ENCODE measurements around the gene SCTR. TPM values are rescaled to one million over a fixed set of nuclear protein-coding genes. Genes with fewer than 3 reads are reported as not detected.

SCTR gene
- total RNA-seq, 1 donor from 2014 or later, result 0.43 TPM

- intact Hi-C loops (cut with DNase I), result no loop called here
- DNase-seq (peak; percentile 51), ATAC-seq (ENCODE audit: poor library complexity) (peak; percentile 3)
Measured at GRCh38 chr2:119480718-119481142, 43.6 kb downstream of the SCTR start.

GRCh38 chr2:119480184-119480583 lies 44.1 kb downstream of the SCTR start:
- intact Hi-C loops (cut with DNase I), result no loop called here
- no peak for DNase-seq
- no peak for ATAC-seq (ENCODE audit: poor library complexity)

- DNase-seq, result no peak
- ATAC-seq (ENCODE audit: poor library complexity), result no peak
- intact Hi-C loops (cut with DNase I), result no loop called here
Measured at GRCh38 chr2:119478978-119479295, 45.3 kb downstream of the SCTR start.

DNA sequence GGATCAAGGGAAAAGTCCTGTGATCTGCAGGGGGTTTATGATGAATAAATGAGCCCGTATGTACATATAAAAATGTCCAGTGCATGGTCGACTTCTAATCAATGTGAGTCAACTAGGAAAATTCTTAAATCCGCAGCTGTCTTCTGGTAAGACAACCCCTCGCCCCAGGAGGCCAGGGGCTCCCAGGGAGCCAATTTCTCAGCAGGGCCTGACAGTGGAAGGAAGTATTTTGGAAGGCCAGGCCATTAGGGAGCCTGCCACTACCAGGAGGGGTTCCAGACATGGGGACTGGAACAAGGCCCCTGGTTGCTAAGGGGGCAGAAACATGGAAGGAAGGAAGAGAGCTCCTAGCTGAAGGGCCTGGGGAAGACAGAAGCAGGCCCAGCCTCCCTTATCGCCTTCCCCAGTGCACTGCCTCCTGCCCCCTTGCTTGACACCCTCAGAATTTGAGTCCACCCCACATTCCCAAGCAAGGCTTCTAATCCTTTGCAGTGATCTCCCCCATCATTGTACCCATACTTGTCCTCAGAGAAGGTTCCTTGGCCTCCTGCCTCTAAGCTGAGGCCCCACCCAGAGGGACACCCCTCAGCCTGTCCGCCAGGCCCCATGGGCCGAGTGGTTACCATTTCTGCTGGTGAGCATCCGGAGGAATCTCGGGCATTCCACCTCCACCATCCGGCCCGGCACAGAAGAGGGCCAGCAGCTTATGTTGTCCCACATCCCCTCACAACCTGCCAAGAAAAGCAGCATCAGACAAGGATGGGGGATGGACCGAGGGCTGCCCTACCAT lies 45.9 kb downstream of the SCTR start:
- DNase-seq (no peak), ATAC-seq (ENCODE audit: poor library complexity) (no peak)
- intact Hi-C loops (cut with DNase I), result no loop called here

GRCh38 chr2:119477113-119477505 lies 47.2 kb downstream of the SCTR start:
- DNase-seq (no peak), ATAC-seq (ENCODE audit: poor library complexity) (no peak)
- intact Hi-C loops (cut with DNase I), result no loop called here

GRCh38 chr2:119476301-119477112 lies 47.8 kb downstream of the SCTR start:
- peak; percentile 74 for ATAC-seq (ENCODE audit: poor library complexity)
- intact Hi-C loops (cut with DNase I), result no loop called here
- peak; percentile 66 for DNase-seq

GRCh38 chr2:119475857-119476244 lies 48.4 kb downstream of the SCTR start:
- no peak for ATAC-seq (ENCODE audit: poor library complexity)

DNA sequence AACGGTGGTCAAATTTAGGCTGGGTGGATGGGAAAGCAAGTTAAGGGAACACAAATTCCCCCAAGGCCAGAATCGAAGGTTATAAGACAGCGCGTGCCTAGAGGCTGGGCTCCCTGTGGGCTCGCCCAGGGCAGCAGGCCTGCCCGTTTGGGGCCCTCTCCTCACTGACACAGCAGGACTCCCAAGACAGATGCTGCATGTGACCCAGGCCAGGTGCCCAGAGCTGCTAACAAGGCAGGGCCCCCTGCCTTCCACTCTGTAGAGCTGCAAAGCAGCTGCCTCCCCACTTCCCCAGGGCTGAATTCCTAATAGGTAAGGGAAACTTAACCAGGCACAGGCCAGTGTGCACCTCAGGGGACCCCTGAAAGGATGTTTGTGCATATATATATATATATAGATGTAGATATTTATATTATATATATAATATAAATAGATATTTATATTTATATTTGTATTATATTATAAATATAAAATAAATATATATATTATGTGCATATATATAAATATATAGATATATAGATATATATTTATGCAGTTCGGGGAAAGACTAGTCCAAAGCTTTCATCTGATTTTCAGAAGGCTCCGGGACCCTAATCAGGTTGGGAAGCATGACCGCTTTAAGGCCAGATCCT lies 48.9 kb downstream of the SCTR start:
- ATAC-seq (ENCODE audit: poor library complexity), result peak; percentile 66
- intact Hi-C loops (cut with DNase I), result loop anchor here (2.0 kb wide), 1 partner anchor 67 kb away; no protein-coding TSS in a partner anchor
- peak; percentile 67 for DNase-seq

More at GRCh38 chr2:119475857-119476244, 48.4 kb downstream of the SCTR start:
- DNase-seq, result no peak
- intact Hi-C loops (cut with DNase I), result loop anchor here (2.0 kb wide), 1 partner anchor 67 kb away; no protein-coding TSS in a partner anchor

GRCh38 chr2:119474371-119475224 lies 49.7 kb downstream of the SCTR start:
- DNase-seq, result no peak
- ATAC-seq (ENCODE audit: poor library complexity), result peak; percentile 76
- intact Hi-C loops (cut with DNase I), result loop anchor here (2.0 kb wide), 1 partner anchor 66 kb away; no protein-coding TSS in a partner anchor

- no peak for DNase-seq
- intact Hi-C loops (cut with DNase I), result loop anchor here (2.0 kb wide), 1 partner anchor 65 kb away; no protein-coding TSS in a partner anchor
- ATAC-seq (ENCODE audit: poor library complexity), result no peak
Measured at GRCh38 chr2:119473621-119474370, 50.5 kb downstream of the SCTR start.

DNA sequence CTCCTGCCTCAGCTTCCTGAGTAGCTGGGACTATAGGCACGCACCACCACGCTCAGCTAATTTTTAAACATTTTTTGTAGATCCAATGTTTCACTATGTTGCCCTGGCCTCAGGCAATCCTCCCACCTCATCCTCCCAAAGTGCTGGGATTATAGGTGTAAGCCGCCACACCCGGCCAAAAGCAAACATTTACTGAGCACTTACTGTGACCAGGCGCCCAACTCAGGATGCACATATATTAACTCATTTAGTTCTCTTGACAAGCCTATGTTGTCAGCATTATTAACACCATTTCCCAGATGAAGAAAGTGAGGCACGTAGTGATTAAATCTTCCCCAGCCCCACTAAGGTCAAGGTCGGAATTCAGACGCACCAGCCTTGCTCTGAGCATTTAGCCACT lies 51.5 kb downstream of the SCTR start:
- no peak for DNase-seq
- no peak for ATAC-seq (ENCODE audit: poor library complexity)
- intact Hi-C loops (cut with DNase I), result no loop called here

DNA sequence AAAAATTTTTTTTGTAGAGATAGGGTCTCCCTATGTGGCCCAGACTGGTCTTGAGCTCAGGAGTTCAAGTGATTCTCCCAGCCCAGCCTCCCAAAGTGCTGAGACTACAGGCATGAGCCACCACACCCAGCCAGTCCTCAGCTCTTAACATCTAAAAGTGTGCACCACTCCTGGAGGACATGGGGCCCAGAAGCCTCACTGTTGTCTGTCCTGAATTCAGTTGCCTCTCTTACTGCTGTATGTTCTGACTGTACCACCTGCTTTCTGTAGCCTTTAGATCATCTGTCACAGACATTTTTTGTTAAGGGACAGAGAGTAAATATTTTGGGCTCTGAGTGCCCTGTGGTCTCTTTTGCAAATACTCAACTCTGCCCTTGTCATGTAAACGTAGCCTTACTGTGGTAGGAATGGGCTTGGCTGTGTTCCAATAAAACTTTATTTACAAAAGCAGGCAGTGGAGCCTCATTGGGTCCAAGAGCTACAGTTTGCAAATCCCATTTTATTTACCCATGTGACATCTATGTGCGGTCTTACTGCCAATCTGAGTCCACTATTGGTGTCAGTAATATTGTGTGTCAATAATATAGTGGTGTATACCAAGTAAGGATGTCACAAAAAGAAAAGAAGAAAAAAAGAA lies 54.5 kb downstream of the SCTR start:
- intact Hi-C loops (cut with DNase I), result no loop called here
- DNase-seq (no peak), ATAC-seq (ENCODE audit: poor library complexity) (no peak)

DNA sequence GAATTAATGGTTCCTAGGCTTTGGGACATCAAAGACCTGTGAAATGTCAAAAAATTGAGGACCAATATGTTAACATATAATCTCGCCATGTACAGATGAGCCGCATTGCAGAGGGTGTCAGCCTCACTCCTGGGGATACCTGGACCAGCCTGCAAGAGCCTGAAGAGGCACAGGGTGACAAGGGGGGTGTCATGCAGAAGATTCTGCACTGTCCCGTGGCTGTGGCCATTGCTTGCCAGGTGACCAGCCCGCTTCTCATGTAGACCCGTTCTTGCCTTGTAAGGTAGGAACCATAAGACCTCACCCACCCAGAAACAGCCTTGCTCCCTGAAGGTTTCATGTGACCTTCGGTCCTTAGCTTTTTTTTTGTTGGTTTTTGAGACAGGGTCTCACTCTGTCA lies 55.2 kb downstream of the SCTR start:
- DNase-seq (no peak), ATAC-seq (ENCODE audit: poor library complexity) (no peak)
- intact Hi-C loops (cut with DNase I), result no loop called here

DNA sequence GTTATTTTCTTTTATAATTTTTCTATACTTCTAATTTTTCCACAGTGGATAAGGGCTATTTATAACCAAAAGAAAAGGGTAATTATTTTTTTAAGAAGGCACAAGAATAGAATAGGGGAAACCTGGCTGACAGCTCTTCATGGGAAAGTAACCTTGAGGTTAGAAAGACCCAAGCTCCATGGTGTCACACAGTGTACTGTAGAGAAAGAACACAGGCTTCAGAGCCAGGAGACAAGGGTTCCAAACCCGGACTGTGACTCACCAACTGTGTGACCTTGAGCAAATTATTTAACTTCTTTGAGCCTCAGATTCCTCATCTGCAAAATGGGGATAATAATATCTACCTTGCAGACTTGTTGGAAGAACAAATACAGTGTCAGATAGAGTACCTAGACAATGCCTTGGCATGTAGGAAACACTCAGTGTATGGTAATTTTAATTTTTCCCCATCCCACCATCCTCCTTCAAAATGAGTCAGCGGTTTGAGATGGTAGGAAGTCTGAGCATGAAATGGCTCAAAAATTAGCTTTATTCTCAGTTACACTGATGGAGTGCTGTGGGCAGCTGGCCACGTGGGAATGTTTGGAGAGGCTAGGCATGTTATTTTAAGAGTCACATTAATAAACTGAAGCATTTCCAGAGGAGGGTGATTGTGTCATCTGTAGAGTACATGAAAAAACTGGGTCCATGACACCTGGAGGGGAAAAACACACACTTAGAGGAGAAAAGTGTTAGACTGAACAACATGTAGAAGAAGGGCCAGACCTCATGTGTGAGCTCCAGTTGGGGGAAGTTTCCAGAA lies 55.9 kb downstream of the SCTR start:
- DNase-seq, result no peak
- ATAC-seq (ENCODE audit: poor library complexity), result peak; percentile 69
- intact Hi-C loops (cut with DNase I), result no loop called here

DNA sequence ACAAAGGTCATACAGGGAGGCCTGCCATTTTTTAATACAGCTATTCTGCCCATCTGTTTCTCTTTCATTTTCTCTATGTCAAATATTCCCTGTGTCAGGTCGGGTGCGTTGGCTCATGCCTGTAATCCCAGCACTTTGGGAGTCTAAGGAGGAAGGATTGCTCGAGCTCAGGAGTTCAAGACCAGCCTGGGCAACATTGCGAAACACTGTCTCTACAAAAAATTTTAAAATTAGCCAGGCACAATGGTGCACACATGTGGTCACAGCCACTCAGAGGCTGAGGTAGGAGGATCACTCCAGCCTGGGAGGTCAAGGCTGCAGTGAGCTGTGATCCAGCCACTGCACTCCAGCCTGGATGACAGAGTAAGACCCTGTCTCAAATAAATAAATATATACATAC lies 57.9 kb downstream of the SCTR start:
- intact Hi-C loops (cut with DNase I), result no loop called here
- ATAC-seq (ENCODE audit: poor library complexity) (no peak), DNase-seq (no peak)

GRCh38 chr2:119465687-119466086 lies 58.6 kb downstream of the SCTR start:
- ATAC-seq (ENCODE audit: poor library complexity), result no peak
- intact Hi-C loops (cut with DNase I), result no loop called here
- no peak for DNase-seq

DNA sequence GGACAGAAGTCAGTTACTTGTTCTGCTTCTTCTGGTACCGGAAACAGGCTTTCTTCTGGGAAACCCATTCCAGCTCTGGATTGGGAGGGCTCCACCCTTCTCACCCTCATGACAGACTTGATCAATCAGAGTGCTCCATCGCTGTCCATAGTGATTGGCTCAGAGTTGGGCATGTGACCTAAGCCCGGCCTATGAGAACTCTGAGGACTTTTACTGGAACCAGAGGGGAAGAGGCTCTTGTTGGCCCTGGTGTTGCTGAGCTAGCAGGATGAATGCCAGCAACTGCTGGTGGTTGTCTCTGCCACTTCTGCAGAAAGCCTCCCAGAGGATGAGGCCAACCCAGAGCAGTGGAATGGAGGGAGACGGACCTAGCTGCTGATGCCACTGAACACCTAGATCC lies 59.3 kb downstream of the SCTR start:
- intact Hi-C loops (cut with DNase I), result no loop called here
- peak; percentile 71 for ATAC-seq (ENCODE audit: poor library complexity)
- no peak for DNase-seq
